8988T (cell line): ENCODE results near the gene DOK3.
"Not testable (repeated sequence)": the region's sequence is repeated elsewhere in the genome, so short reads cannot be mapped to it uniquely, and the experiment has no call there.

Source experiments
- DNase-seq: peaks from one replicate; pipeline ENCODE4 v3.0.0; 2011

The DOK3 gene

DNA sequence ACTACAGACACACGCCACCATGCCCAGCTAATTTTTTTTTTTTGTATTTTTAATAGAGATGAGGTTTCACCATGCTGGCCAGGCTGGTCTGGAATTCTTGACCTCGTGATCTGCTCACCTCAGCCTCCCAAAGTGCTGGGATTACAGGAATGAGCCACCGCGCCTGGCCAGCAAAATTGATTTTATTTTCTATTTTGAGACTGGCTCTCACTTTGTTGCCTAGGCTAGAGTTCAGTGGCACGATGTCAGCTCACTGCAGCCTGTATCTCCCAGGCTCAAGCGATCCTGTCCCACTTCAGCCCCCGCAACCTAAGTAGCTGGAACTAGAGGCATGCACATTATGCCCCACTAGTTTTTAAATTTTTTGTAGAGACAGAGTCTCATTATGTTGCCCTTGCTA, 24.8 kb upstream of the DOK3 start:
- DNase-seq, result not testable (repeated sequence)

DNA sequence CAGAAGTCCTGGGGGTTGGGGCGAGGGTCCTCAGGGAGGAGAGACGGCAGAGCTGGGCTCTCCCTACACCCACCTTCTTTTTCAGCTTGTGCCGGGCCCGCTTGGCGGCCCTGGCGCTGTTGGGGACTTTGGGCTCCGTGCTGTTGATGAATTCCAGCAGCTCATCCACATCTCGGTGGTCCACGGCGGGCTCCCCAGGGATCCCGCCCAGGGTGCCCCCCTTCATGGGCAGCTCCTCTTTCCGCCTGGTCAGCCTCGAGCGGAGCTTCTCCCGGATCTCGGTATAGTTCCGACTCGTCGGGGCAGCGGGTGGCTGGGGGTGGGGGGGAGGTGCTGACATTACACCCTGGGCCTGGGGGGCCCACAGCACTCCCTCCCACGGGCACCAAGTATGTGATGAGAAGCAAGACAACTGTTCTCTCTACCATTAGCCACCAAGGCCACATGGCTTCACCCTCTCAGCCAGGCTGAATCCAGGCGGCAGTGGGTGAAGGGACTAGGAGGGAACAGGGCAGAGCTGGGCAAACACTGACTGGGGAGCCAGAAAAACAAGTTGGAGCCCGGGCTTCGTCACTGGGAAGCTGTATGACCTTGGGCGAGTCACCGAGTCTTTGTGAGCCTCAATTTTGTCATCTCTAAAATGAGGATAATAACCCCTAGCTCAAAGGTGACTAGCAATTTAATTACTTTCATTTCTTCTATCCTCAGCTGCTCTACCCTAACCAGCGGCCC, 21.7 kb upstream of the DOK3 start:
- DNase-seq, result no peak

DNA sequence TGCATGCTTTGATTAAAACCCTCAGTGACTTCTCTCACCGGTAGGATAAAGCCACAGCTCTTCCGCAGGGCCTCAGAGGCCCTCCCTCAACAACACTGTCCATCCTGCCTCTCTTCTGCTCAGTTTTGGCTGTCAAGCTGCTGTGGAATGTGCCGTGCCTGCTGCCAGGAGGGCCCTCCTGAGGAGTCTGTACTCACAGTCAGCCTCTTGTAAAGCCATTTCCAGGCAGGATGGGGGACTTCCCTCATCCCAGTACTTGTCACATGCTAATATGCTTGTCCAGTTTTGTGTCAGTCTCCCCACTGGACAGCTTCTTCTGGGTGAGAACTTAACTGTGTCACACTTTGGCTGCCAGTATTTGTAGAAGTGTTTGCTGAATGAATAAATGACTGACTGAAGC, 21.0 kb upstream of the DOK3 start:
- no peak for DNase-seq

DNA sequence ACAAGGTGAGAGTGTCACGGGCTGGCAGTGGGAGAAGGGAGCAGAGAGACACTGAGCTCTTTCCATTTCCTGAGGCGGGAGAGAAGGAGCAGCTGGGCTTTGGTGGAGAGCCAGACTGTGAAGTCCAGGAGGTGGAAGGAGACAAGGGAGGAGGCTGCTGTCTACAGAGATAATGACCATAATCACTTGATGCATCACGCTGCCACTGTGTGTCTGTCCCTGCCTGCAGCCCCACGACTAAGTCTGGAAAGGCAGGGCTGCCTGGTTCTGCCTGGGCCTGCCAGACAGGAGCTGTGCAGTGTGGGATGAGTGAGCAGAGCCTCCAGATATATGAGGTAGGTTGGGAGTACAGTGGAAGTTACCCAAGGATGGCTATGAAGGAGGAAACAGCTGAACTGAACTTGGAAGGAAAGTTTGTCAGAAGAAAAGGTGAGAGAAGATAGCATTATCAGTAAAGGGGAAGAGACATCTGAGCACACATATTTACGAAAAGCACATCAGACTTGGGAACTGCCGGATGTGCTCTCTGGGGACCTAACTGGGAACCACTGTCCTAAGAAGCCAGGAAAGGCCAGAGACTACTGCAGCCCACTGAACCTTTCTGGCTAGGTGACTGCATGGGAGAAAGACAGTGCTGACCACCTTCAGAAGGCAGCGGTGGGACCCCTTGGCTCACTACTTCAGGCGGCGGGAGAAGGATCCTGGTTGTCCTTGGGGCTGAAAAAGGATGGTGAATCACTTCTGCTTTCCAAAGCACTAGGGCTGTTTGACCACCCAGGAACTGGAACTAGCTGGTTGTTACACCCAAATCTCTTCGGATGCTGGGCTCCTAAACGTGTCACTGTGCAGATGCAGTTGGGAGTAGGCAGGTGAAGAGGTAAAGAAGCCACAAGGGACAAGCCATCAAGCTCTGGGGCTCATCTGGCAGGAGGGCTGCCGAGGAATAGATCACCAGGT, 19.9 kb upstream of the DOK3 start:
- DNase-seq, result no peak

DNA sequence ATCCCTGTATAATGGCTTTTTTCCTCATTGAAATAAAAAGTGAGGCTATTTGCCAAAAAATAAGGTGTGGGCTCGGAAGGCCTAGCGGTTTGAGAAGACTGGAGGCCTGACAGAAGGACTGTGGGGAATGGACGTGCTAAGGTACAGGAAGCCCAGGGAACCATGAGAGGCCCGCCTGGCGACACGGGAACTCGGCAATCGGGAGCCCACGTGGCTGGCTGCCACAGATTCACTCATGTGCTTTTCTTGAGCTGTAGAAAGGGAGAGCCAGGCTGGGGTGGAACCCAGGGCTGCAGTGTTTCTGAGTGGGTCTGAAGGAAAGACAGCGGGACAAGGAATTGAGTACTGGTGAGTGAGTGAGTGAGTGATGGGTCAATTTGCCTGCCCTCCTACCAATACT, 19.0 kb upstream of the DOK3 start:
- no peak for DNase-seq

DNA sequence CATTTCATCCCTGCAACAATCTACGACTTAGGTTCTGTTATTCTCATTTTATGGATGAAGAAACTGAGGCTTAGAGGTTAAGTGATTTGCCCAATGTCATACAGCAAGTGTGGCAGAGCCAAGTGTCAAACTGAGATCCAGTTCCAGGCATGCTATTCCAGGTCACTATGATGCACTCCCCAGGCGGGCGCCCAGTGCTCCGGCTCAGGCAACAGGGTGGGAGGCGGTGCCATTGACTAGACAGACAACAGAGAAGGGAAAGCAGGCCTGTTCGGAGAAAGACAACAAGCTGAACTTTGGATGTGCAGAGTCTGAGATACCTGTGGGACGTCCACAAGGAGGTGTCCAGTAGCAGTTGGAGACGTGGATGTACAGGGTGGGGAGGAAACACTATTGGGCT, 18.0 kb upstream of the DOK3 start:
- DNase-seq, result no peak

DNA sequence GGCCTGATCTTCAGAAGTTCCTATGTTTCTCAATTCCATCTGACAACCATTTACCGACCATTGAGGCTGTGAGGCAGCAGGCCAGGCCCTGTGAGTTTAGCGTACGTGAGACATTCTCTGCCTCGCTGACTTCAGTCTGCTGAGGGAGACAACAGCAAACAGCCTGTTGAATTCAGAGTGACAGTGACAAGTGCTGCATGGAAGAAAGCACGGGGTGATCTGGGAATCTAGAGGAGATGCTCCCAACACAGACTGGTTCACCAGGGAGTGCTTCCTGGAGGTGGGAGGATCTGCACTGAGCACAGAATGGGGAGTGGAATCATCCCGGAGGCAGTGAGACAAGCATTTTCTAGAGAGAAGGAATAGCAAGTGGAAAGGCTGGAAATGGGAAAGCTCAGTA, 17.2 kb upstream of the DOK3 start:
- no peak for DNase-seq

DNA sequence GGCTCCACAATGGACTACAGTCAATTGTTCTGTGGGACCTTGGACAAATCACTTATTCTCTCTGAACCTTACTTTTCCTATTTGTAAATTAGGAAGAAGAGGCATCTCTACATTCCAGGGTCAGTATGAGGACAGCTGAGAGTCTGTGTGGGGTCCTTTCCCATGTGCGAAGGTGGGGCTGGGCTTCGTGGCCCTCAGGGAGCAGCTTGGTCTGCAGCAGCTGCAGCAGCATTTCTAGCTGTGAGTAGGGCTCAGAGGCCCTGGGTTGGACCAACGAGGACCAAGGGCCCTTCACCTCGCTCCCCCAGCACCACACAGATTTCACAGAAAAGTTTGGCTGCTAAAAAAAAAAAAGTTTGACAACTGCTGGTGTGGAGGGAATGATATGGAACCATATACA, 16.6 kb upstream of the DOK3 start:
- DNase-seq, result no peak

DNA sequence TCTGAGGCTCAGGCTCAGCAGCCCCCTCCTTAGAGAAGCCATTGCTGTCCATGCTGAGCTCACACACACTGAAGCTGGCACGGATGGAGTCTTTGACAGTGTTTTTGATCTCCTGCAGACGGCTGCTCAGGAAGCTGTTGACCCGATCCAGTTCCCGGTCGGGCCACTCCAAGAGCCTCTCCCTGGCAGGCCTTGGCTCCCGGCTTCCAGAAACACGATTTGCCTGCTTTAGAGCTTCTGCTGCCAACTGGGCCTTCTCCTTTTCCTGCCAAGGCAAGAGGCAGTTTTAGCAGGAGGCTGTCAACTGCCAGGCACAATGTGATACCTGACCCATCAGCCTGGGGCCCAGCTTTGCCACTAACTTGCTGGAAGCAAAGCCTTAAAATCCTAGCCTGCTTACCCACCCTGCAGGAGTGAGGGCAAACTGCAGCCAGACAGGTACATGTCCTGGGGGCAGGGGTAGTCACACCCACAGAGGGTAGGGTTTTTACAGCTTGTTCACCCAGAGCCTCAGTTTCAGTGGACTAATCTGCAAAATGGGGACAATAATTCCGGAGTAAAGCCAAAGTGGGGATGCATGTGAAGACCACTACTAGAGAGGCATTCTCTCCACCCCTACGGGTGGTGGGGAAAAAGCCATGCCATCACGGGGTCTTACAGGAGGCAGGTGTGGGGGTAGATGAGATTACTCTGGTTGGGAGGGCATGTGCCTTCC, 15.5 kb upstream of the DOK3 start:
- DNase-seq, result no peak

DNA sequence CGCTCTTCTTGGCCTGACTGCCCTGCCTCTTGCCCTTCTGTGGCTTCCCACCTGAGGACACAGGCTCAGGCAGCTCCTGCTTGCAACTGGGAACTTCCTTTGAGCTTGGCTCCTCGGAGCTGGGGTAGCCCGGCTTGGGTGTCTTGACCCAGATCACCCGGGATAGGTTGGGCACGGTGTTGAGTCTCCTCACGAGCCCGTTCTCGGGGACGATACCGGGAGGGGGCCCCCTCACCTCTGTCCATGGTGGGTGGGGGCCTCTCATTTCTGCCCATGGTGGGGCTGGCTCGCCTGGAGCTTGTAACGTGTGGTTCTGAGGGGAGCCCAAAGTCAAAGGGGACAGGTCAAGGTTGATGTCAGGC, 14.9 kb upstream of the DOK3 start:
- DNase-seq, result no peak

DNA sequence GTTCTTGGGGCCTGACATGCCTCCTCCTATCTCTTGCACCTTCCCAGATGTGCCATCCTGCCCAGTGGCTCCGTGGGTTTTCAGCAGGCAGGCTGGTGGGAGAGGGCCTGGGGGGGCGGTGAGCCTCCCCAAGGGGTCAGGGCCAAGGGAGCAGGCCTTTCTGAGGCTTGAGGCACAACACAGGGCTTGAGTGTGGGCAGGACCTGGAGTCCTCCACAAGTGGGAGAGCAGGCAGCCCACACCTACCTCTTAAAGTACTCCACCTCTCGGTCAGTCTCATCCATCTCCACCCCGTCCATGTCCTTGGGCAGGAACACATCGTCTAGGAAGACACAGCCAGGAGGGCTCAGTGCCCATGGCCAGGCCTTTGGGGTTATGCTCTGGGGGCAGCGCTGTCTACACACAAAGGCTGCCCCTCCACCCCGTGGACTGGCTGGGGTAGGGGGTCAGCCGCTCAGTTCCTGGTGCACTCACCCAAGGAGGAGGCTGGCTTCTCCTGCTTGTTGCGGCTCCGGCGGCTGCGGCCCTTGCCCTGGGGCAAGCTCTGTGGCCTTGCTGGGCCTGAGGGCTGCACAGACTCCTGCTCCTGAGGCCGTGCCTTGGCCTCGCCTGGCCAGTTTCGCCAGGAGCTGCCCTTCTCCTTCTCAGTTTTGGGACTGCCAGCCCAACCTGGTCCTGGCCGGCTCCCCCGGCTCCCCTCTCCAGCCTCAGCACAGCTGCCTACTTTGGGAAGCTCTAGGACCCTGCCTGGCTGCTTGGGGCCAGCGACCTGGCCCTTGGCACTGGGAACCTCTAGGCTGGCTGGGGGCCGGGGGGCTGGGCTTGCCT, 14.3 kb upstream of the DOK3 start:
- no peak for DNase-seq

DNA sequence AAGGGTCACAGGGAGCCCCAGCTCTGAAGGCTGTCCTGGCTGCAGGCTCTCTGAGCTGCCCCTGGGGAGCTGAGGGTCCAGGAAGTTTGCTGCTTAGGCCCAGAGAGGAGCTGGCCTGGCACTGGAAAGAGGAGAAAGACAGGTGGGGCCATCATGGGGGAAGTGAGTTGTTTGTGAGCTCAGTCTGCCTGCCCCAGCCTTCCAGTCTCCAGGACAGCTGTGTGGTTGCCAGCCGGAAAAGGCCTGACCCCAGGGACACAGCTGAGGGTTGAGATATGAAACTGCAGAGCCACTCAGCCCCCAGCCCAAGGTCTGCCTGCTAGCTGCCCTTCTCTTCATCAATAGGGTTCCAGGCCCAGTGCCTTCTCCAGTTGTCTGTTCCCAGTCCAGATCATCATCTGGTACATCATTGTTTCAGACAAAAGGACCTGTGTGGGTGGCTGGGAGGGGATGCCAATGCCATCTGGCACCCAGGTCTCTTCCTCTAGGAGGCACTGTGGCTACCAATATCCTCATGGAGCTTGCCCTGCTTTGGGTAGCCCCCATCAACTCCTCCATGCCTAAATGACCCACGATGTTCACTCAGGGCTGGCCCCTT, 11.4 kb upstream of the DOK3 start:
- no peak for DNase-seq

DNA sequence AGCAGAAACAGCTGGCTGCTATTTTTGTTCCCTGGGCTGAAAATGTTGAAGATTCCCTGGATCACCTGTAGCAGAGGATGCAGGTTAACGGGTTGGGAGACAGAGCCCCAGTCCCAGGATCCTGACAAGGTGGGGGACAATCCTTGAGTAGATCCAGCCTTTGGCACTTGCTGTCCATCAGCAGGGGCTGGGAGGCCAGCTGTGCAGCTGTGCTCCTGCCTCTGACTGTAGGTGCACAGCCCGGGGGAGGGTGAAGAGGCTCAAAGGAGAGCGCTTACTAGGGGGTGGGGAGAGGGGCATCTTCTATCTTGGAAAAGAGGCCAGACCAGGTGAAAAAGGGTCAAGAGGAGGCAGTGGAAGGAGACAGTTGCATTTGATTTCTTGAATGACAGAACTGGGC, 10.6 kb upstream of the DOK3 start:
- no peak for DNase-seq

DNA sequence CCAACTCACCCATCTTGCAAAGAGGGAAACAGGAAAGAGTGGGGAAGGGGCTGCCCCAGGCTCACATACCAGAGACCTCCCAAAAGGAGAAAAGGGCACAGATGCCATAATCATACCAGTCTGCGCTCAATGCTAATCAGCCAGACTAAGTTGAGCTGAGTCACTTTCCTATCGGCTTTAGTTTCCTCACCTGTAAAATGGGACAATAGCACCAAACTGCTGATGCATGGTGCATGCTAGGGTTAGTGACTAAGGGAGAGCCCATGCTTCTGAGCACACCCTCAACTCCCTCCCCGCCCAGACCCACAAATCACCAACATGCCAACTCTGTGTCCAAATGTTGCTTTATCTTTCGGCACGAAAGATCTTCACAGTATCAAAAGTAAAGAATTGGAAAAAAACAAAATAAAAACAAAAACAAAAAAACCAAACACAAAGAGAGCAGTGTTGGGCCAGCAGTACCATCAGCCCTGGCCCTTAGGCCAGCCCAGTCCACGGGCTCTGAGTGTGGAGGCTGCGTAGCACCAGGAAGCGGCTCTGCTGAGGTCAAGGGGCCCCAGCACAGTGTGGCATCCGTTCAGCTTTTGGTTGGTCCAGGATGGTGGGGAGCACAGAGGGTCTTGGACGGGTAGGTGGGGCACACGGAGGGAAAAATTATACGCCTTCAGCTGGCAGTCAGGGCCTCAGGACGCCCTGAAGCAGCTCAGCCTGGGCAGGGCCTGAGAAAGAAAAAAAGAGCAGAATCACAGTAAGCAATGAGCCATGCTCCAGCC, 10.0 kb upstream of the DOK3 start:
- no peak for DNase-seq

DNA sequence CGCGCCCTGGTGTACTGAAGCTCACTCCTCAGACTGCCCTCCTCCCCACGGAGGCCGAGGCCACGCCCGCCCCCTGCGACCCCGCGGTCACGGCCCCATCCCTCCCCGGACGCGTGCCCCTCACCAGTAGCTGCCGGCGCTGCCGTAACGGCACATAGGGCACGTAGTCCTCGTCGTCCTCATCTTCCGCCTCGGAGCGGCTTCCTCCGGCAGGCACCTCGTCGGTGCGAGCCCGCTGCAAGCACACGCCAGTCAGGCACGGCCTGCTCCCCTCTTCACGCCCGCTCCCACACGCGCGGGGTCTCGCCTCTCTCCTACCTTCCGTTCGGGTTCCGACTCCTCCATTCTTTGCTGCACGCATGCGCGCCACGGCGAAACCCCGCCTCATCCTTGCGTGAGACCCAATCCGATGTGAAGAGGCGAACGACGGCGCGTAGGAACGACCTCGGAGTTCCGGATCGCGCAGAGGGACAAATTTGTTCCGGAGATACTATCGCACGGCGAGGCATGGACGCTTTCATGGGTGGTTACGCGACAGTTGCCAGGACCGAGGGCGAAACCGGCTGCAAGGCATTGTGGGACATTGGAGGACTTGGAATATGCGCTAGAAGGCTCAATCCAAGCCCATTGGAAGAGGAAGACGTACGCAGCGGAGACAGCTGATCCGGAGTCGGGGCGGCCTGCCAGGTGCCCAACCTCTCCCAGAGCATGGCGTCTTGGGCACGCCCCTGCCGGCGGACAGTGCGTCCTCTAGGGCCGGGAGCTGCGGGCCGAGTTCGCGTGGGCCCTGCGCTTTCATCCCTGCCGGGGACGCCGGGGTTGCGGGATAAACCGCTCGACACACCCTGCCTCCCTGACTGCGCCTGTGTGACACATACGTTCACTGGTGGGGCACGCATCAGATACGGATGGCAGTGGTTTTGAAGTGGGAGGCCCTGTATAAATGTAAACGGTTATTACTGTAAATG, 7.3 kb upstream of the DOK3 start, which contains the start of gene DDX41:
DDX41 (minus strand) TSS at position 361 of the 968 bp plus-strand sequence; CDS start at position 345, 16 bp downstream.
- DNase-seq, result peak; percentile 99

DNA sequence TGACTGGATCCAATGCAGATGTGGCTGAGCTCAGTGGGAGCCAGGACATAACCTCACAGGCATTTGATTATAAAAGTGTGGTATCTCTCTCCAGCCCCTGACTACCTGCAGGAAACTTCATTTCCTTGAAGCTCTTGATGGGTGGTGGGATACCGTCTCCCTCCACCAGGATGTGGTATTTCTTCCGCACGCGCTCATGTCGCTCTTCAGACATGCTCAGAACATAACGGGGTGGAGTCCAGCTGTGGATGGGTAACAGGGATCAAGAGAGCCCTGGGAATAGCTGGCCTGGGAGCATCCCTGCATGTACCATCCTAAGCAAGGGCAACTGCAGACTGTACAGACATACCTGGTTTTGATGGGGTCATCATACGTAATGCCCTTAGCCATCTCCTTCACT, 6.0 kb upstream of the DOK3 start:
- DNase-seq, result no peak

DNA sequence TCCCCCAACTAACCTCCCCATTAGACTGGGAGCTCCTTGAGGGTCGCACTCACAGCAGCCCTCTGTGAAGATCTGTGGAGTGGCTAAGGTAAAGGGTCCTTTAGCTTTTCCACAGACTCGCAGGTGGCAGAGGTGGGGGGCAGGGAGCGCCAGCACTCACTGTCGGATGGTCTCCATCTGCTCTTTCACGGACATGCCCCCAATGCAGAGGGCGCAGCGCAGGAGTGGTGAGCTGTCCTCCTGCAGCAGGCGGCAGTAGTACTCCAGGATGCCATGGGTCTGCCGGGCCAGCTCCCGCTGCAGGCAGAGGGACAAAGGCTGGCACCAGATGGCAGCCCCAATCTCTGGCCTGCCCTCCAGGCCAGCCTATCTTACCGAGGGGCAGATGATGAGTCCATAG, 4.9 kb upstream of the DOK3 start:
- no peak for DNase-seq

DNA sequence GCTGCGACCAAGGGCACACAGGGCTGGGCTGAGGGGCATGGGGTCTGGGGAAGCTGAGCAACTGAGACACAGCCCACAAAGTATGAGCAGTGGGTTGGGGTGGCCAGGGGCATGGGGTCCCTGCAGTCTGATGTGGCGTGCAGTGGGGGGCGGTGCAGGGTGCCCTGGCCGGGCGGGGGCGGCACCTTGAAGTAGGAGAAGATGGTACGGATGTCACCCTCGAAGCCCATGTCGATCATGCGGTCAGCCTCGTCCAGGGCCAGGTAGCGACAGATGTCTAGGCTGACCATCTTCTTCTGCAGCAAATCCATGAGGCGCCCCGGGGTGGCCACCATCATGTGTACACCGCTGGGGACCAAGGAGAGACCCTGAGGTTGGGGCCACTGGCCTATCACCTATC, 3.9 kb upstream of the DOK3 start:
- no peak for DNase-seq

DNA sequence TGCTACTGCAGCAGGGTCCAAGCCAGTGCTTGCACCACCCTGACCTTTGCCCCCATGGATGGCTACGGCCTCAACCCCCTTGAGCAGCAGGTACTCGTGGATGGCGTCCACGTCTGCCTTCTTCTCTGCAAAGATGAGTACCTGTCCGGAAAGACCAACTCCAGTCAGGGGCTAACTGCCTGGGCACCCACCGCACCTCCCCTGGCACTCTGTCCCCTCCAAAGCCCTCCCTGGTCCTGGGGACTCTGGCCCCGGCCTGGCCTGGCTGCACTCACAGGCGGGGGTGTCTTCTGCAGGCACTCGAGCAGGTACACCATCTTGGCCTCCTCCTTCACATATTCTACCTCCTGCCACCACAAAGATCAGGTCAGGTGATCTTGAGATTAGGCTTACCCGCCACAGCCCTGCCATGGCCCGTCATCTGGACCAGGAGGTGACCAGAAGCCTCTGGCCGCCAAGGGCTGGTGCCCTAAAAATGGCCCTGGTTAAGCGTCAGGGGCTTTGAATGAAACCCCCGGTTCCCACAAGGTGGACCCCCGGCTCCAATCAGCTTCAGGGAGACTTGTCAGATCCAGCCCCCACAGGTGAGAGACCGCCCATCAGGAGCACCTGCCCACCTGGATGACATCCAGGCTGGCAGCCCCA, 3.2 kb upstream of the DOK3 start:
- DNase-seq, result no peak
